ENCODE data around the gene SLF1.

- TF ChIP-seq, protein P1, sequence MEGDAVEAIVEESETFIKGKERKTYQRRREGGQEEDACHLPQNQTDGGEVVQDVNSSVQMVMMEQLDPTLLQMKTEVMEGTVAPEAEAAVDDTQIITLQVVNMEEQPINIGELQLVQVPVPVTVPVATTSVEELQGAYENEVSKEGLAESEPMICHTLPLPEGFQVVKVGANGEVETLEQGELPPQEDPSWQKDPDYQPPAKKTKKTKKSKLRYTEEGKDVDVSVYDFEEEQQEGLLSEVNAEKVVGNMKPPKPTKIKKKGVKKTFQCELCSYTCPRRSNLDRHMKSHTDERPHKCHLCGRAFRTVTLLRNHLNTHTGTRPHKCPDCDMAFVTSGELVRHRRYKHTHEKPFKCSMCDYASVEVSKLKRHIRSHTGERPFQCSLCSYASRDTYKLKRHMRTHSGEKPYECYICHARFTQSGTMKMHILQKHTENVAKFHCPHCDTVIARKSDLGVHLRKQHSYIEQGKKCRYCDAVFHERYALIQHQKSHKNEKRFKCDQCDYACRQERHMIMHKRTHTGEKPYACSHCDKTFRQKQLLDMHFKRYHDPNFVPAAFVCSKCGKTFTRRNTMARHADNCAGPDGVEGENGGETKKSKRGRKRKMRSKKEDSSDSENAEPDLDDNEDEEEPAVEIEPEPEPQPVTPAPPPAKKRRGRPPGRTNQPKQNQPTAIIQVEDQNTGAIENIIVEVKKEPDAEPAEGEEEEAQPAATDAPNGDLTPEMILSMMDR (conservative IDR thresholded peaks at IDR 0.05; ENCODE audit: low read length) = peak; percentile 45
- TF ChIP-seq EZH2phosphoT487 (IDR thresholded peaks at IDR 0.05; ENCODE audit: borderline replicate concordance) = no peak
Measured at GRCh38 chr5:94613583-94613982, 4.9 kb upstream of the SLF1 start.
